Keratinocyte (primary cell): ENCODE results near the gene RALGPS1. TPM values are rescaled to one million over a fixed set of nuclear protein-coding genes. Genes with fewer than 3 reads are reported as not detected.

Experiments
- DNase-seq: peaks from one replicate; pipeline ENCODE4 v3.0.0-alpha.2; 2011; ENCODE audit warnings: low read depth, missing footprints, low spot score
- FAIRE-seq: peaks from 2 replicates; lab custom pipeline; 2011; peaks lifted over from hg19 to GRCh38; lab: Jason Lieb, UNC
- H2AFZ ChIP-seq: 2 replicates; pipeline ENCODE4 v1.6.0; 2012; ENCODE audit warnings: low read length, control low read depth, inconsistent platforms; ENCODE audit not compliant: control insufficient read depth
- H3K27ac ChIP-seq: 2 replicates; pipeline ENCODE4 v1.5.1; 2011; ENCODE audit warnings: low read length; ENCODE audit not compliant: control insufficient read depth, insufficient read depth
- H3K27me3 ChIP-seq: 3 replicates; pipeline ENCODE4 v1.6.0; 2011; ENCODE audit warnings: low read length; ENCODE audit not compliant: control insufficient read depth, insufficient read depth; ENCODE audit errors: extremely low read depth
- H3K36me3 ChIP-seq, 2 experiments: 2 replicates in 1 of 2; 3 replicates in 1 of 2; pipeline ENCODE4 v1.5.1; 2011; ENCODE audit warnings: low read length in 2 of 2, mild to moderate bottlenecking in 1 of 2; ENCODE audit not compliant: control insufficient read depth in 2 of 2, insufficient read depth in 2 of 2; ENCODE audit errors: extremely low read depth in 1 of 2
- H3K4me1 ChIP-seq: 3 replicates; pipeline ENCODE4 v1.5.1; 2011; ENCODE audit warnings: low read length; ENCODE audit not compliant: control insufficient read depth, insufficient read depth; ENCODE audit errors: extremely low read depth
- H3K4me2 ChIP-seq: 3 replicates; pipeline ENCODE4 v1.6.0; 2011; ENCODE audit warnings: low read depth, low read length; ENCODE audit not compliant: control insufficient read depth, insufficient read depth; ENCODE audit errors: extremely low read depth
- H3K4me3 ChIP-seq, 3 experiments: fragments of 200-600 bp in 1 of 3; sonication (generic) in 1 of 3; 2 replicates in 2 of 3; 3 replicates in 1 of 3; pipeline ENCODE4 v1.5.1; 2011 to 2016; ENCODE audit warnings: low read length in 3 of 3, mild to moderate bottlenecking in 3 of 3, control low read depth in 2 of 3, inconsistent platforms in 1 of 3, low read depth in 1 of 3, mixed read lengths in 1 of 3, mixed run types in 1 of 3, moderate library complexity in 1 of 3; ENCODE audit not compliant: control insufficient read depth in 2 of 3, insufficient read depth in 2 of 3; ENCODE audit errors: extremely low read depth in 1 of 3
- H3K79me2 ChIP-seq: 2 replicates; pipeline ENCODE4 v1.6.0; 2012; ENCODE audit warnings: low read length; ENCODE audit not compliant: control insufficient read depth, insufficient read depth
- H3K9ac ChIP-seq: 3 replicates; pipeline ENCODE4 v1.6.0; 2011; ENCODE audit warnings: low read length; ENCODE audit not compliant: control insufficient read depth, insufficient read depth; ENCODE audit errors: extremely low read depth
- H3K9me1 ChIP-seq: 3 replicates; pipeline ENCODE4 v1.6.0; 2011; ENCODE audit warnings: low read length; ENCODE audit not compliant: control insufficient read depth, insufficient read depth; ENCODE audit errors: extremely low read depth
- H3K9me3 ChIP-seq: 2 replicates; pipeline ENCODE4 v1.5.1; 2012; ENCODE audit warnings: low read depth, low read length; ENCODE audit not compliant: control insufficient read depth
- H4K20me1 ChIP-seq: 3 replicates; pipeline ENCODE4 v1.6.0; 2011; ENCODE audit warnings: low read length; ENCODE audit not compliant: control insufficient read depth, insufficient read depth; ENCODE audit errors: extremely low read depth
- CTCF ChIP-seq, 3 experiments: IDR thresholded peaks in 1 of 3; conservative IDR thresholded peaks in 1 of 3; optimal IDR thresholded peaks in 1 of 3; 2 replicates in 2 of 3; 3 replicates in 1 of 3; pipeline versions ENCODE3 to v1.5.1; 2011; ENCODE audit warnings: low read length in 3 of 3, mild to moderate bottlenecking in 3 of 3, moderate library complexity in 2 of 3, control low read depth in 1 of 3, inconsistent platforms in 1 of 3; ENCODE audit not compliant: insufficient read depth in 2 of 3; ENCODE audit errors: extremely low read depth in 1 of 3
- EZH2 ChIP-seq: IDR thresholded peaks from one replicate; pipeline ENCODE4 v1.6.1; 2012; ENCODE audit warnings: inconsistent platforms, mild to moderate bottlenecking, low read length, moderate library complexity
- dilution Hi-C: fragments of 300-500 bp; cut with MboI; formaldehyde crosslinking; loops from one replicate; pipeline ENCODE4 v1.7.0; 2020; ENCODE audit warnings: low sequenced_read_pairs; ENCODE audit not compliant: extremely low pct_ligation_motif_present
- polyA plus RNA-seq, 5 experiments: library from polyadenylated mRNA; depleted of rRNA in 3 of 5; stranded (reverse) in 3 of 5; stranded (forward) in 1 of 5; unstranded in 1 of 5; fragments of >200 nt; gene quantifications; 1 replicate in 1 of 5; 2 replicates in 3 of 5; 3 replicates in 1 of 5; pipeline versions ENCODE4 v1.2.1 to v1.2.3, GENCODE V29; 2011 to 2012; ENCODE audit warnings: missing spikeins in 2 of 5, low read depth in 1 of 5, low replicate concordance in 1 of 5

The RALGPS1 gene
- polyA plus RNA-seq, 1 donor (not counting 4 experiments of a cell fraction or from before 2014, with no cell fraction given): 0.56 TPM

- dilution Hi-C loops: no loop called here
- TF ChIP-seq CTCF (optimal IDR thresholded peaks at IDR 0.05 in 1 of 3, IDR thresholded peaks at IDR 0.05 in 1 of 3, conservative IDR thresholded peaks at IDR 0.05 in 1 of 3; ENCODE audit: extremely low read depth in 1 of 3, insufficient read depth in 2 of 3, low read length in 3 of 3): no peak
- TF ChIP-seq EZH2: no peak
- Histone ChIP-seq H3K4me2 (no peak overlapping the region), H2AFZ (no peak overlapping the region), H4K20me1 (no peaks in the 10 kb centered on the region), H3K9me3 (no peaks in the 10 kb centered on the region), H3K4me1 (peaks cover 8% of the 10 kb centered on the region), H3K27me3 (no peaks in the 10 kb centered on the region), H3K4me3 (no peak overlapping the region), H3K9me1 (no peaks in the 10 kb centered on the region), H3K9ac (no peak overlapping the region), H3K27ac (no peak overlapping the region), H3K36me3 (no peaks in the 10 kb centered on the region), H3K79me2 (no peaks in the 10 kb centered on the region)
- DNase-seq: no peak
- FAIRE-seq: no peak
Measured at GRCh38 chr9:127061411-127061810, 146.8 kb downstream of the RALGPS1 start.

DNA sequence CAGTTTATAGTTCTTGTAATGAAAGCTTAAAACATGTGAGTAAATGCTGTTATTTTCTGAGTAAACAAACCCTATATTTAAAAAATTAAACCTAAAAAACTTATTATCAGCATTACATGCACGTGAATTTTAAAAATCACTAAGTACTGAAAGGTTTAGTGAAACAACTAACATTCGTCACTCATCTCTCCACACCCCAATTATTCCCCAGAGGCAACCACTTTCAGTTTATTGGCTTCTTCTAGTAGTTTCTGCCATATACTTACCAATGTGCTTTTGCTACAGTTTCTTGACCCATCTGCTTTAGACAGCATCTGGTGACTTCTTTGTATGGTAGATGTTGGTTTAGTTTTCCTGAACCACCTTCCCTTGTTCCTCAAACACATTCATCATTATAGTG is 149.8 kb downstream of the RALGPS1 start:
- no peak for DNase-seq
- no peaks in the 10 kb centered on the region for H3K79me2 ChIP-seq
- no peaks in the 10 kb centered on the region for H4K20me1 ChIP-seq
- peaks cover 13% of the 10 kb centered on the region for H3K4me1 ChIP-seq
- H3K9ac ChIP-seq: no peak overlapping the region
- H3K27me3 ChIP-seq: no peaks in the 10 kb centered on the region
- H3K9me3 ChIP-seq: no peaks in the 10 kb centered on the region
- H3K27ac ChIP-seq: no peak overlapping the region
- FAIRE-seq: no peak
- dilution Hi-C loops: no loop called here
- H3K4me3 ChIP-seq: no peak overlapping the region
- H2AFZ ChIP-seq: no peak overlapping the region
- no peak overlapping the region for H3K4me2 ChIP-seq
- H3K9me1 ChIP-seq: no peaks in the 10 kb centered on the region
- TF ChIP-seq CTCF (optimal IDR thresholded peaks at IDR 0.05 in 1 of 3, IDR thresholded peaks at IDR 0.05 in 1 of 3, conservative IDR thresholded peaks at IDR 0.05 in 1 of 3; ENCODE audit: extremely low read depth in 1 of 3, insufficient read depth in 2 of 3, low read length in 3 of 3): no peak
- TF ChIP-seq EZH2: no peak
- H3K36me3 ChIP-seq: no peaks in the 10 kb centered on the region
